ENCODE results near the gene FRMD1. TPM values are rescaled to one million over a fixed set of nuclear protein-coding genes. Genes with fewer than 3 reads are reported as not detected.

The FRMD1 gene
- total RNA-seq, 1 donor from 2014 or later, result not detected

- TF ChIP-seq CTCF (conservative IDR thresholded peaks at IDR 0.05), result no peak
- Mint-ChIP-seq H3K9me3 (no peaks in the 10 kb centered on the region), H3K4me3 (no peak overlapping the region), H3K27me3 (ENCODE audit: low read depth) (no peaks in the 10 kb centered on the region), H3K4me1 (no peaks in the 10 kb centered on the region), H3K36me3 (ENCODE audit: low read depth) (no peaks in the 10 kb centered on the region), H3K27ac (ENCODE audit: unreplicated experiment) (no peak overlapping the region)
- no peak for DNase-seq (ENCODE audit: low read depth, low spot score)
Observed at GRCh38 chr6:168075787-168076202, 3.2 kb downstream of the FRMD1 start.

GRCh38 chr6:168075216-168075615 is 3.8 kb downstream of the FRMD1 start:
- no peak overlapping the region for H3K4me3 Mint-ChIP-seq
- H3K9me3 Mint-ChIP-seq, result no peaks in the 10 kb centered on the region
- H3K27ac Mint-ChIP-seq (ENCODE audit: unreplicated experiment), result no peak overlapping the region
- no peaks in the 10 kb centered on the region for H3K4me1 Mint-ChIP-seq
- no peaks in the 10 kb centered on the region for H3K27me3 Mint-ChIP-seq (ENCODE audit: low read depth)
- H3K36me3 Mint-ChIP-seq (ENCODE audit: low read depth), result no peaks in the 10 kb centered on the region
- no peak for DNase-seq (ENCODE audit: low read depth, low spot score)
- TF ChIP-seq CTCF (conservative IDR thresholded peaks at IDR 0.05), result no peak

GRCh38 chr6:168073937-168074730 is 4.9 kb downstream of the FRMD1 start:
- Mint-ChIP-seq H3K4me1 (no peaks in the 10 kb centered on the region), H3K9me3 (no peaks in the 10 kb centered on the region), H3K27me3 (ENCODE audit: low read depth) (no peaks in the 10 kb centered on the region), H3K36me3 (ENCODE audit: low read depth) (no peaks in the 10 kb centered on the region), H3K27ac (ENCODE audit: unreplicated experiment) (no peak overlapping the region), H3K4me3 (no peak overlapping the region)
- TF ChIP-seq CTCF (conservative IDR thresholded peaks at IDR 0.05), result no peak
- DNase-seq (ENCODE audit: low read depth, low spot score), result no peak

- no peaks in the 10 kb centered on the region for H3K4me1 Mint-ChIP-seq
- TF ChIP-seq CTCF (conservative IDR thresholded peaks at IDR 0.05), result no peak
- no peaks in the 10 kb centered on the region for H3K27me3 Mint-ChIP-seq (ENCODE audit: low read depth)
- no peak for DNase-seq (ENCODE audit: low read depth, low spot score)
- H3K4me3 Mint-ChIP-seq, result no peak overlapping the region
- H3K9me3 Mint-ChIP-seq, result no peaks in the 10 kb centered on the region
- no peak overlapping the region for H3K27ac Mint-ChIP-seq (ENCODE audit: unreplicated experiment)
- H3K36me3 Mint-ChIP-seq (ENCODE audit: low read depth), result no peaks in the 10 kb centered on the region
Observed at GRCh38 chr6:168072730-168073129, 6.3 kb downstream of the FRMD1 start.

- H3K27me3 Mint-ChIP-seq (ENCODE audit: low read depth), result no peaks in the 10 kb centered on the region
- no peak for TF ChIP-seq CTCF (conservative IDR thresholded peaks at IDR 0.05)
- H3K9me3 Mint-ChIP-seq, result no peaks in the 10 kb centered on the region
- H3K4me3 Mint-ChIP-seq, result no peak overlapping the region
- no peak for DNase-seq (ENCODE audit: low read depth, low spot score)
- no peaks in the 10 kb centered on the region for H3K36me3 Mint-ChIP-seq (ENCODE audit: low read depth)
- no peak overlapping the region for H3K27ac Mint-ChIP-seq (ENCODE audit: unreplicated experiment)
- no peaks in the 10 kb centered on the region for H3K4me1 Mint-ChIP-seq
Observed at GRCh38 chr6:168072261-168072660, 6.8 kb downstream of the FRMD1 start.
